SK-N-MC (cell line): ENCODE data around the gene KLHL13.

Source experiments
- DNase-seq: peaks from one replicate; pipeline ENCODE4 v3.0.0-alpha.2; 2011; ENCODE audit warnings: low read depth, low spot score
- H3K27ac ChIP-seq: fragments of 200-600 bp; sonication (generic); 2 replicates; pipeline ENCODE4 v1.5.1; 2016; ENCODE audit warnings: mixed run types
- H3K36me3 ChIP-seq: fragments of 200-600 bp; sonication (generic); 2 replicates; pipeline ENCODE4 v1.6.1; 2017; ENCODE audit warnings: antibody characterized with exemption, low read length, mixed read lengths; ENCODE audit not compliant: insufficient read depth
- H3K4me3 ChIP-seq: fragments of 200-600 bp; sonication (generic); 2 replicates; pipeline ENCODE4 v1.5.1; 2016
- H3K9ac ChIP-seq: fragments of 200-600 bp; sonication (generic); 2 replicates; pipeline ENCODE4 v1.8.0; 2017; ENCODE audit warnings: mixed run types, mixed read lengths; ENCODE audit not compliant: insufficient read length
- H3K9me3 ChIP-seq: fragments of 200-600 bp; sonication (generic); 2 replicates; pipeline ENCODE4 v1.6.1; 2017; ENCODE audit warnings: low read depth, mild to moderate bottlenecking, antibody characterized with exemption, low read length, moderate library complexity, mixed read lengths
- EZH2 ChIP-seq: fragments of 200-600 bp; sonication (generic); IDR thresholded peaks from one replicate; pipeline ENCODE4 v1.6.1; 2017; ENCODE audit warnings: antibody characterized with exemption
- FOXP2 ChIP-seq: optimal IDR thresholded peaks from 2 replicates; pipeline ENCODE3; 2011; ENCODE audit warnings: mild to moderate bottlenecking, moderate library complexity; ENCODE audit not compliant: insufficient read depth; ENCODE audit errors: extremely low read length, control extremely low read depth
- POLR2AphosphoS5 ChIP-seq: IDR thresholded peaks from 2 replicates; pipeline ENCODE4 v1.6.1; 2012; ENCODE audit warnings: mild to moderate bottlenecking, low read depth, low read length, borderline replicate concordance

Gene KLHL13

GRCh38 chrX:117990438-117990837 is 126.2 kb downstream of the KLHL13 start:
- Histone ChIP-seq H3K9ac (no peak overlapping the region), H3K9me3 (no peaks in the 10 kb centered on the region), H3K27ac (no peak overlapping the region), H3K4me3 (no peak overlapping the region), H3K36me3 (no peaks in the 10 kb centered on the region)
- no peak for DNase-seq
- TF ChIP-seq EZH2: no peak
- TF ChIP-seq FOXP2: no peak
- TF ChIP-seq POLR2AphosphoS5: no peak

- TF ChIP-seq FOXP2: no peak
- no peak for TF ChIP-seq POLR2AphosphoS5
- TF ChIP-seq EZH2: no peak
- Histone ChIP-seq H3K4me3 (no peak overlapping the region), H3K27ac (no peak overlapping the region), H3K9ac (no peak overlapping the region), H3K9me3 (no peaks in the 10 kb centered on the region), H3K36me3 (no peaks in the 10 kb centered on the region)
- no peak for DNase-seq
Observed at GRCh38 chrX:117989512-117989911, 127.1 kb downstream of the KLHL13 start.

- no peak for DNase-seq
- Histone ChIP-seq H3K27ac (no peak overlapping the region), H3K36me3 (no peaks in the 10 kb centered on the region), H3K4me3 (no peak overlapping the region), H3K9ac (no peak overlapping the region), H3K9me3 (no peaks in the 10 kb centered on the region)
- TF ChIP-seq POLR2AphosphoS5 (no peak), EZH2 (no peak)
Observed at GRCh38 chrX:117987373-117987772, 129.2 kb downstream of the KLHL13 start.

GRCh38 chrX:117985241-117985640 is 131.4 kb downstream of the KLHL13 start:
- Histone ChIP-seq H3K27ac (no peak overlapping the region), H3K36me3 (no peaks in the 10 kb centered on the region)
- no peak for TF ChIP-seq FOXP2

GRCh38 chrX:117982694-117983392 is 133.8 kb downstream of the KLHL13 start:
- Histone ChIP-seq H3K27ac (peak overlapping the region; percentile 32; the same call in 1 of the 2 replicates), H3K9ac (no peak overlapping the region), H3K9me3 (no peaks in the 10 kb centered on the region), H3K4me3 (no peak overlapping the region), H3K36me3 (no peaks in the 10 kb centered on the region)
- TF ChIP-seq FOXP2 (no peak), EZH2 (no peak), POLR2AphosphoS5 (no peak)
- no peak for DNase-seq

More at GRCh38 chrX:117985241-117985640, 131.4 kb downstream of the KLHL13 start:
- Histone ChIP-seq H3K9me3 (no peaks in the 10 kb centered on the region), H3K4me3 (no peak overlapping the region), H3K9ac (no peak overlapping the region)
- no peak for DNase-seq

GRCh38 chrX:117978402-117978801 is 138.2 kb downstream of the KLHL13 start:
- TF ChIP-seq FOXP2: no peak
- H3K36me3 ChIP-seq: no peaks in the 10 kb centered on the region
- no peaks in the 10 kb centered on the region for H3K9me3 ChIP-seq
- no peak overlapping the region for H3K27ac ChIP-seq
- DNase-seq: no peak
- H3K4me3 ChIP-seq: no peak overlapping the region
- H3K9ac ChIP-seq: no peak overlapping the region

- H3K36me3 ChIP-seq: no peaks in the 10 kb centered on the region
- H3K27ac ChIP-seq: 0 out of 2 replicates have a peak overlapping the region, but pooled peaks have one; percentile 27
- DNase-seq: no peak
- H3K9ac ChIP-seq: no peak overlapping the region
- H3K9me3 ChIP-seq: no peaks in the 10 kb centered on the region
- no peak for TF ChIP-seq FOXP2
- no peak for TF ChIP-seq EZH2
- no peak for TF ChIP-seq POLR2AphosphoS5
- no peak overlapping the region for H3K4me3 ChIP-seq
Observed at GRCh38 chrX:117977526-117977925, 139.1 kb downstream of the KLHL13 start.

GRCh38 chrX:117973110-117973807 is 143.4 kb downstream of the KLHL13 start:
- Histone ChIP-seq H3K4me3 (peak overlapping the region; percentile 72), H3K36me3 (no peaks in the 10 kb centered on the region), H3K27ac (0 out of 2 replicates have a peak overlapping the region, but pooled peaks have one; percentile 52), H3K9me3 (no peaks in the 10 kb centered on the region), H3K9ac (no peak overlapping the region)
- TF ChIP-seq EZH2 (no peak), FOXP2 (no peak), POLR2AphosphoS5 (no peak)
- no peak for DNase-seq

GRCh38 chrX:117972711-117973109 is 143.9 kb downstream of the KLHL13 start:
- Histone ChIP-seq H3K27ac (peak overlapping the region; percentile 52; the same call in 1 of the 2 replicates), H3K9ac (peak overlapping the region; percentile 23), H3K36me3 (no peaks in the 10 kb centered on the region), H3K4me3 (peak overlapping the region; percentile 72), H3K9me3 (no peaks in the 10 kb centered on the region)
- no peak for DNase-seq
- TF ChIP-seq EZH2: no peak
- no peak for TF ChIP-seq POLR2AphosphoS5
- no peak for TF ChIP-seq FOXP2
